ENCODE measurements around the gene RHOBTB3. TPM values are rescaled to one million over a fixed set of nuclear protein-coding genes. Genes with fewer than 3 reads are reported as not detected.

RHOBTB3 gene
- total and polyA plus RNA-seq, 2 donors (not counting 3 experiments of a cell fraction or from before 2014, with no cell fraction given) = 44.1 to 52.1 TPM

DNA sequence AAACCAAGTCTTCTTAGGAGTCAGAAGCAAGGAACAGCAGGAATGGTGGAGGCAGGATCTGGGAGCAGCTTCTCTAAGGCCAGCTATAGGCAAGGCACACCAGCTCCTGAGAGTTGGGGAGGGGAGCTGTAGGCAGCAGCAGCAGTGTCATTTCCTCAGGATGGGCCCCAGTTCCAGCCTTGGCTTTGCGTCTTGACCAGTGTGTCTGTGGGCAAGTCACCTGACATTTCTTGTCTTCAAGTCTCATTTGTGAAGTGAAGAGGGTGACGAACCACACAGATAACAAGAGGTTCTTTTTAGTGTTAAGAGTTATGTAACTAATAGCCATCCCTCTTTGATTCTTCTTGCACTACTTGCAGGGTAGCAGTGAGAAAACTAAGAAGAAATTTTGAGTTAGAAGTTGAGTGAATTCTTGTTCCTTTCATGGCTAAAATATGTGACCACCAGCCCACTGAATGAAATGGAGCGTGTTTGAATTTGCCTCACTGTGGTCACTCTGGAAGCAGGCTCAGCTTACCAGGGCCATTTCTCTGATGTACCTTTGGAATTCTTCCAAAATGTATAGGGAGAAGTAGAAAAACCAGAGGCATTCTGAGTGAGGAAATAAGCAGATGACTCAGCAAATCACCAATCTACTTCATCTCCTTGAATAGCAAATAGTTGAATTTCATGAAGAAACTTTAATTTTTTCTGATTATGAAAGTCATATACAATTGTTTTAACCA is 42.4 kb downstream of the RHOBTB3 start:
- Histone ChIP-seq H3K9me3 (replicated peaks; ENCODE audit: control insufficient read depth, insufficient read depth, low read length) (no peaks in the 10 kb centered on the region), H3K4me1 (ENCODE audit: control insufficient read depth, extremely low read depth, insufficient read depth, low read length) (peaks cover 20% of the 10 kb centered on the region), H2AFZ (ENCODE audit: low read depth, low read length) (no peak overlapping the region), H3K9me1 (replicated peaks; ENCODE audit: control insufficient read depth, extremely low read depth, insufficient read depth, low read length) (no peaks in the 10 kb centered on the region), H3K79me2 (ENCODE audit: control insufficient read depth, insufficient read depth, low read length) (no peaks in the 10 kb centered on the region), H3K9ac (replicated peaks; ENCODE audit: extremely low read depth, insufficient read depth, low read length) (no peak overlapping the region), H4K20me1 (replicated peaks; ENCODE audit: control insufficient read depth, extremely low read depth, insufficient read depth, low read length) (no peaks in the 10 kb centered on the region), H3K27ac (ENCODE audit: insufficient read depth, low read depth, low read length) (no peak overlapping the region), H3K36me3 (ENCODE audit: control insufficient read depth in 2 of 2, extremely low read depth in 1 of 2, insufficient read depth in 2 of 2, low read length in 2 of 2) (peaks cover 0 to 7% of the 10 kb centered on the region in 2 experiments), H3K4me3 (replicated peaks in 1 of 3; ENCODE audit: insufficient read depth in 1 of 3, low read depth in 1 of 3, low read length in 3 of 3) (no peak overlapping the region), H3K27me3 (ENCODE audit: control insufficient read depth in 2 of 2, insufficient read depth in 2 of 2, low read length in 2 of 2) (no peaks in the 10 kb centered on the region), H3K4me2 (ENCODE audit: insufficient read depth, low read length) (no peak overlapping the region)
- dilution Hi-C loops (cut with MboI; ENCODE audit: extremely low pct_ligation_motif_present, low sequenced_read_pairs) (no loop called here), intact Hi-C loops (cut with micrococcal nuclease) (loop anchor here (2.0 kb wide), 2 partner anchors 35 to 109 kb away; no protein-coding TSS in a partner anchor)
- CTCF ChIA-PET = interaction anchor here (0.9 to 2.9 kb wide), 2 partner anchors 42 to 109 kb away, joined by 3 to 11 read pairs; partner anchors contain the start of gene RHOBTB3
- TF ChIP-seq FOS (IDR thresholded peaks at IDR 0.05; ENCODE audit: borderline replicate concordance, insufficient read depth, low read length) (no peak), GATA2 (IDR thresholded peaks at IDR 0.05; ENCODE audit: insufficient read depth, insufficient read length, low read depth, low read length) (no peak), MYC (IDR thresholded peaks at IDR 0.05; ENCODE audit: low read depth, low read length) (no peak), JUN (IDR thresholded peaks at IDR 0.05; ENCODE audit: borderline replicate concordance, insufficient read depth, insufficient read length, low read depth) (no peak), POLR2AphosphoS5 (IDR thresholded peaks at IDR 0.05; ENCODE audit: insufficient read depth, low read depth, low read length) (no peak), EZH2 (IDR thresholded peaks at IDR 0.05; ENCODE audit: borderline replicate concordance, low read depth, low read length, severe bottlenecking) (no peak), POLR2A (IDR thresholded peaks at IDR 0.05; ENCODE audit: low read depth, low read length) (no peak)
- TF ChIP-seq, protein P1, sequence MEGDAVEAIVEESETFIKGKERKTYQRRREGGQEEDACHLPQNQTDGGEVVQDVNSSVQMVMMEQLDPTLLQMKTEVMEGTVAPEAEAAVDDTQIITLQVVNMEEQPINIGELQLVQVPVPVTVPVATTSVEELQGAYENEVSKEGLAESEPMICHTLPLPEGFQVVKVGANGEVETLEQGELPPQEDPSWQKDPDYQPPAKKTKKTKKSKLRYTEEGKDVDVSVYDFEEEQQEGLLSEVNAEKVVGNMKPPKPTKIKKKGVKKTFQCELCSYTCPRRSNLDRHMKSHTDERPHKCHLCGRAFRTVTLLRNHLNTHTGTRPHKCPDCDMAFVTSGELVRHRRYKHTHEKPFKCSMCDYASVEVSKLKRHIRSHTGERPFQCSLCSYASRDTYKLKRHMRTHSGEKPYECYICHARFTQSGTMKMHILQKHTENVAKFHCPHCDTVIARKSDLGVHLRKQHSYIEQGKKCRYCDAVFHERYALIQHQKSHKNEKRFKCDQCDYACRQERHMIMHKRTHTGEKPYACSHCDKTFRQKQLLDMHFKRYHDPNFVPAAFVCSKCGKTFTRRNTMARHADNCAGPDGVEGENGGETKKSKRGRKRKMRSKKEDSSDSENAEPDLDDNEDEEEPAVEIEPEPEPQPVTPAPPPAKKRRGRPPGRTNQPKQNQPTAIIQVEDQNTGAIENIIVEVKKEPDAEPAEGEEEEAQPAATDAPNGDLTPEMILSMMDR (IDR thresholded peaks at IDR 0.05; ENCODE audit: extremely low read depth in 1 of 2, insufficient read depth in 1 of 2, low read depth in 1 of 2, low read length in 2 of 2) = no peak
- TF ChIP-seq, protein P2, sequence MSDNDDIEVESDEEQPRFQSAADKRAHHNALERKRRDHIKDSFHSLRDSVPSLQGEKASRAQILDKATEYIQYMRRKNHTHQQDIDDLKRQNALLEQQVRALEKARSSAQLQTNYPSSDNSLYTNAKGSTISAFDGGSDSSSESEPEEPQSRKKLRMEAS (IDR thresholded peaks at IDR 0.05; ENCODE audit: insufficient read depth, insufficient read length) = no peak
- no TSS peak for BruUV-seq (replicated peaks)
- peak; percentile 33 for DNase-seq (ENCODE audit: low read depth, low spot score)
- POLR2A ChIA-PET = no interaction called here
- peak; percentile 52 for FAIRE-seq

Data from endothelial cell of umbilical vein (primary cell).